ENCODE data around the gene KIF5C. TPM values are rescaled to one million over a fixed set of nuclear protein-coding genes. Genes with fewer than 3 reads are reported as not detected.
"Not testable (repeated sequence)": the region's sequence is repeated elsewhere in the genome, so short reads cannot be mapped to it uniquely, and the experiment has no call there.

Gene KIF5C
- total RNA-seq, 1 donor from 2014 or later: 38.9 TPM

DNA sequence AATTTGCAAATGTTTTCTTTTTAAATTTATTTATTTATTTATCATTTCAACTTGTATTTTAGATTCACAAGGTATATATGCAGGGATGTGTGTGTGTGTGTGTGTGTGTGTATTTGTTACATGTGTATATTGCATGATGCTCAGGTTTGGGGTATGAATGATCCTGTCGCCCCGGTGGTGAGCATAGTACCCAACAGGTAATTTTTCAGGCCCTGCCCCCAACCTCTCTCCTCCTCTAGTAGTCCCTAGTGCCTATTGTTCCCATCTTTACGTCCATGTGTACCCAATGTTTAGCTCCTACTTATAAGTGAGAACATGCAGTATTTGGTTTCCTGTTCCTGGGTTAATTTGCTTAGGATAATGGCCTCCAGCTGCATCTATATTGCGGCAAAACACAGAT is 33.0 kb upstream of the KIF5C start:
- Mint-ChIP-seq H3K4me1 (ENCODE audit: unreplicated experiment) (no peaks in the 10 kb centered on the region), H3K36me3 (no peaks in the 10 kb centered on the region), H3K9me3 (no peaks in the 10 kb centered on the region), H3K27ac (no peak overlapping the region), H3K27me3 (no peaks in the 10 kb centered on the region), H3K4me3 (no peak overlapping the region)
- no peak for DNase-seq (ENCODE audit: extremely low spot score, unreplicated experiment)
- TF ChIP-seq, protein P1, sequence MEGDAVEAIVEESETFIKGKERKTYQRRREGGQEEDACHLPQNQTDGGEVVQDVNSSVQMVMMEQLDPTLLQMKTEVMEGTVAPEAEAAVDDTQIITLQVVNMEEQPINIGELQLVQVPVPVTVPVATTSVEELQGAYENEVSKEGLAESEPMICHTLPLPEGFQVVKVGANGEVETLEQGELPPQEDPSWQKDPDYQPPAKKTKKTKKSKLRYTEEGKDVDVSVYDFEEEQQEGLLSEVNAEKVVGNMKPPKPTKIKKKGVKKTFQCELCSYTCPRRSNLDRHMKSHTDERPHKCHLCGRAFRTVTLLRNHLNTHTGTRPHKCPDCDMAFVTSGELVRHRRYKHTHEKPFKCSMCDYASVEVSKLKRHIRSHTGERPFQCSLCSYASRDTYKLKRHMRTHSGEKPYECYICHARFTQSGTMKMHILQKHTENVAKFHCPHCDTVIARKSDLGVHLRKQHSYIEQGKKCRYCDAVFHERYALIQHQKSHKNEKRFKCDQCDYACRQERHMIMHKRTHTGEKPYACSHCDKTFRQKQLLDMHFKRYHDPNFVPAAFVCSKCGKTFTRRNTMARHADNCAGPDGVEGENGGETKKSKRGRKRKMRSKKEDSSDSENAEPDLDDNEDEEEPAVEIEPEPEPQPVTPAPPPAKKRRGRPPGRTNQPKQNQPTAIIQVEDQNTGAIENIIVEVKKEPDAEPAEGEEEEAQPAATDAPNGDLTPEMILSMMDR (conservative IDR thresholded peaks at IDR 0.05): no peak

DNA sequence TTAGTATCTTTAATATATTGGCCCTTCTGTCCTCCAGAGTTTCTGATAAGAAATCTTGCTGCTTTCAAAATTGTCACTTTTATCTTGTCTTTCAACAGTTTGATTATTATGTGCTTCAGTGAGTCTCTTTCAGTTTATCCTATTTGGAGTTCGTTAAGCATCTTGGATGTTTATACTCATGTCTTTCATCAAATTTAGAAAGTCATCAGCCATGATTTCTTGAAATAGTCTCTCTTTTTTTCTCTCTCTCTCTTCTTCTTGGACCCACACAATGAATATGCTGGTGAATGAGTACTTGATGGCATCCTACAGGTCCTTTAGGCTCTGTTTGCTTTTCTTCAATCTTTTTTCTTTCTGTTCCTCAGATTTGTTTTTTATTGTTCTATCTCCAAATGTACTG is 26.9 kb upstream of the KIF5C start:
- Mint-ChIP-seq H3K27ac (no peak overlapping the region), H3K36me3 (no peaks in the 10 kb centered on the region), H3K27me3 (peaks cover 4% of the 10 kb centered on the region), H3K4me1 (ENCODE audit: unreplicated experiment) (no peaks in the 10 kb centered on the region), H3K9me3 (peaks cover 6% of the 10 kb centered on the region), H3K4me3 (no peak overlapping the region)
- TF ChIP-seq, protein P1 (conservative IDR thresholded peaks at IDR 0.05): no peak
- DNase-seq (ENCODE audit: extremely low spot score, unreplicated experiment): no peak

DNA sequence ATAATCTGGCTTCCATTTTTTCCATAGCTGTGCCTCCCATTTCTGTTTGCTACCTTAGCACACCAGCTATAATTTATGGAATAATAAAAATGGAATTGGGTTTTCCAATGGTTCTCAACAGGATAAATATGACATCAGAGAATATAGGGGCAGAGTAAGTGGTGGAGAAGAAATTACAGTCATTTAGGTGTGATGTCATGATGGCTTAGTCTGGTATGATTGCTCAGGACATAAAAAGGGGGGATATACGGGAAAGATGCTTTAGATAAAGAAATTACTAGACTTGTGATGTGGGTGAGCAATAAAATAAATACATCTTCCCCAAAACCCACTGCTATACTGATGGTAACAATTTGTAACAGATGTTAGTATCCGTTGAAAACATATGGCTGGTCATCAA is 21.6 kb upstream of the KIF5C start:
- Mint-ChIP-seq H3K9me3 (peaks cover 1% of the 10 kb centered on the region), H3K4me1 (ENCODE audit: unreplicated experiment) (no peaks in the 10 kb centered on the region), H3K4me3 (no peak overlapping the region), H3K36me3 (no peaks in the 10 kb centered on the region), H3K27me3 (peaks cover 14% of the 10 kb centered on the region), H3K27ac (no peak overlapping the region)
- DNase-seq (ENCODE audit: extremely low spot score, unreplicated experiment): no peak
- TF ChIP-seq, protein P1 (conservative IDR thresholded peaks at IDR 0.05): no peak

DNA sequence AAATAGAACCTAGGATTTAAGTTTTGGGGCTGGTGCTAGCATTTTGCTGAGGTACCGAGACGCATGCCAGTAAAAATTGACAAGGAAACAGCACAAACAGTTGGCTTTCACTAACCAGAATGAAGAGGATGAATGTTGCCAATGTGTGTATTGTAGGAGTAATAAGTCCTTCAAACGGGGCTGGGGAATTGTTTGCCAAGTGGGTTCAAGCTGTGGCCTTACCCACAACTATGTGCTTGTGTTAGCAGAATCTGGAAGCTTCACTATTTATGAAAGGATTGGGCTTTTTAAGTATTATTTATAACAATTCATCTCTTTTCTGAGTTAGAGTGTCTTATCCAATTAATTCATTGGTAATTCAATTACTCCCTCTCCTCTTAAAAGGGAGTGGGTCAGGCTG is 15.0 kb upstream of the KIF5C start:
- Mint-ChIP-seq H3K9me3 (no peaks in the 10 kb centered on the region), H3K4me1 (ENCODE audit: unreplicated experiment) (peaks cover 6% of the 10 kb centered on the region), H3K4me3 (no peak overlapping the region), H3K27ac (no peak overlapping the region), H3K27me3 (peaks cover 17% of the 10 kb centered on the region), H3K36me3 (no peaks in the 10 kb centered on the region)
- DNase-seq (ENCODE audit: extremely low spot score, unreplicated experiment): no peak
- TF ChIP-seq, protein P1 (conservative IDR thresholded peaks at IDR 0.05): no peak

DNA sequence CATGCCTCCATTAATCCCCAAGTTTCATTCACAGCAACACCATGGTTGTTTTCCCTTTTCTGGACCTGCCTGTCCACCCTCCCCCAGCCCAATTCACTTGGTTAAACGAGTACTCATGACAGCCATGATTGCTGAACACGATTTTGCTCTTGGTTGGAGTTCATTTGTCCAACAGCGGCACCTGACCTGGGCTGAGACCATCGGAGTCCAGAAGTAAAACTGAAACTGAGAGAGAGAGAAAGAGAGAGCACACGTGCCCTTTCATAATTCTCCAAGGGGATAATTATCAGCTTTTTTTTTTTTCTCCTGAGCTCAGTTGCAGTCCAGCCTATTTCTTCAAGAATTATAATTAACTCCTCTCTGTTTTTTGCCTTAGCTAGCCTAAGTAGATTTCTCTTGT is 13.7 kb upstream of the KIF5C start:
- no peaks in the 10 kb centered on the region for H3K9me3 Mint-ChIP-seq
- no peak for DNase-seq (ENCODE audit: extremely low spot score, unreplicated experiment)
- H3K27me3 Mint-ChIP-seq: peaks cover 24% of the 10 kb centered on the region
- no peak overlapping the region for H3K4me3 Mint-ChIP-seq
- H3K27ac Mint-ChIP-seq: no peak overlapping the region
- peaks cover 15% of the 10 kb centered on the region for H3K4me1 Mint-ChIP-seq (ENCODE audit: unreplicated experiment)
- TF ChIP-seq, protein P1 (conservative IDR thresholded peaks at IDR 0.05): no peak
- no peaks in the 10 kb centered on the region for H3K36me3 Mint-ChIP-seq

DNA sequence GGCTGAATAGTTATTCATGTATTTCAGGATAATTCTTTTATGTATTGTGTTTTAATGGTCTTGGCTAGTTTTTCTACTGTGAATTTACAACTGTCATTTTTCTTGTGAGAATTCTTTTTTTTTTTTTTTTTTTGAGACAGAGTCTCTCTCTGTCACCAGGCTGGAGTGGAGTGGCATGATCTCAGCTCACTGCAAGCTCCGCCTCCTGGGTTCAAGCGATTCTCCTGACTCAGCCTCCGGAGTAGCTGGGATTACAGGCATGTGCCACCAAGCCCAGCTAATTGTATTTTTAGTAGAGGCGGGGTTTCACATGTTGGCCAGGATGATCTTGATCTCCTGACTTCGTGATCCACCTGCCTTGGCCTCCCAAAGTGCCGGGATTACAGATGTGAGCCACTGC is 12.5 kb upstream of the KIF5C start:
- H3K4me3 Mint-ChIP-seq; H3K36me3 Mint-ChIP-seq; H3K9me3 Mint-ChIP-seq; DNase-seq (ENCODE audit: extremely low spot score, unreplicated experiment); H3K27ac Mint-ChIP-seq: not testable (repeated sequence)
- H3K4me1 Mint-ChIP-seq (ENCODE audit: unreplicated experiment): peaks cover 15% of the 10 kb centered on the region
- peaks cover 29% of the 10 kb centered on the region for H3K27me3 Mint-ChIP-seq
